Keratinocyte (primary cell): ENCODE results near the gene ASCC2.

Experiments used
- EZH2 ChIP-seq: IDR thresholded peaks from one replicate; pipeline ENCODE4 v1.6.1; 2012; ENCODE audit warnings: inconsistent platforms, mild to moderate bottlenecking, low read length, moderate library complexity
- TF ChIP-seq, protein P1 (sequence below), 3 experiments: IDR thresholded peaks in 1 of 3; conservative IDR thresholded peaks in 1 of 3; optimal IDR thresholded peaks in 1 of 3; 2 replicates in 2 of 3; 3 replicates in 1 of 3; pipeline versions ENCODE3 to v1.5.1; 2011; ENCODE audit warnings: low read length in 3 of 3, mild to moderate bottlenecking in 3 of 3, moderate library complexity in 2 of 3, control low read depth in 1 of 3, inconsistent platforms in 1 of 3; ENCODE audit not compliant: insufficient read depth in 2 of 3; ENCODE audit errors: extremely low read depth in 1 of 3

DNA sequence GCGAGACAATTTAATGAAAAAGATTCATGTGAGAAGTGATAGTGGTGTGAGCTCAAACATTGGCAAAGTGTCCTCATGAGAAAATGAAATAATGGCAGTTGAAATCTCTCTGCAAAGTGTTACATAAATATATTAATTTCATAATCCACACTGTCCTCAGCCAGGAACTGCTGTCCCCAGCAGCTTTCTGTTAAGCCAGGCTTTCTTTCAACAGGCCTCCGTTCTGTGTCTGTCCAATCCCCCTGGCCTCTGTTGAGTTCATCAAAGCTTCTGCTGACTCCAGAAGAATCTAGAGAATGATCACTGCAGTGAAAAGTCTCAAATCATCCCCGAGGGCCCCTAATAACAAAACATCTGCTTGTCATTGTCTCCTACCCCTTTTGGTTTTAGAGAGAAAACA is 10.0 kb upstream of the ASCC2 start:
- TF ChIP-seq, protein P1, sequence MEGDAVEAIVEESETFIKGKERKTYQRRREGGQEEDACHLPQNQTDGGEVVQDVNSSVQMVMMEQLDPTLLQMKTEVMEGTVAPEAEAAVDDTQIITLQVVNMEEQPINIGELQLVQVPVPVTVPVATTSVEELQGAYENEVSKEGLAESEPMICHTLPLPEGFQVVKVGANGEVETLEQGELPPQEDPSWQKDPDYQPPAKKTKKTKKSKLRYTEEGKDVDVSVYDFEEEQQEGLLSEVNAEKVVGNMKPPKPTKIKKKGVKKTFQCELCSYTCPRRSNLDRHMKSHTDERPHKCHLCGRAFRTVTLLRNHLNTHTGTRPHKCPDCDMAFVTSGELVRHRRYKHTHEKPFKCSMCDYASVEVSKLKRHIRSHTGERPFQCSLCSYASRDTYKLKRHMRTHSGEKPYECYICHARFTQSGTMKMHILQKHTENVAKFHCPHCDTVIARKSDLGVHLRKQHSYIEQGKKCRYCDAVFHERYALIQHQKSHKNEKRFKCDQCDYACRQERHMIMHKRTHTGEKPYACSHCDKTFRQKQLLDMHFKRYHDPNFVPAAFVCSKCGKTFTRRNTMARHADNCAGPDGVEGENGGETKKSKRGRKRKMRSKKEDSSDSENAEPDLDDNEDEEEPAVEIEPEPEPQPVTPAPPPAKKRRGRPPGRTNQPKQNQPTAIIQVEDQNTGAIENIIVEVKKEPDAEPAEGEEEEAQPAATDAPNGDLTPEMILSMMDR (optimal IDR thresholded peaks at IDR 0.05 in 1 of 3, IDR thresholded peaks at IDR 0.05 in 1 of 3, conservative IDR thresholded peaks at IDR 0.05 in 1 of 3; ENCODE audit: extremely low read depth in 1 of 3, insufficient read depth in 2 of 3, low read length in 3 of 3) = no peak
- no peak for TF ChIP-seq EZH2
